Large intestine (tissue), 3 donors: Measurements from ENCODE around the gene MAP2K5. TPM values are rescaled to one million over a fixed set of nuclear protein-coding genes. Genes with fewer than 3 reads are reported as not detected.

Experiments
- DNase-seq, 2 donors: peaks; one replicate each; pipeline versions ENCODE4 v3.0.0 to v3.0.0-alpha.2; 2013
- H3K27ac ChIP-seq: one replicate; pipeline ENCODE4 v1.5.1; 2013; ENCODE audit warnings: low read length
- H3K27me3 ChIP-seq: 2 replicates; pipeline ENCODE4 v1.6.1; 2013; ENCODE audit warnings: low read length; ENCODE audit not compliant: control insufficient read depth, insufficient read depth
- H3K36me3 ChIP-seq: 2 replicates; pipeline ENCODE4 v1.6.1; 2013; ENCODE audit warnings: low read length; ENCODE audit not compliant: control insufficient read depth, insufficient read depth
- H3K4me1 ChIP-seq: one replicate; pipeline ENCODE4 v1.6.1; 2013; ENCODE audit warnings: low read length; ENCODE audit not compliant: control insufficient read depth, insufficient read depth
- H3K4me3 ChIP-seq: one replicate; pipeline ENCODE4 v1.5.1; 2013; ENCODE audit warnings: low read length
- H3K9me3 ChIP-seq: one replicate; pipeline ENCODE4 v1.6.1; 2013; ENCODE audit warnings: mild to moderate bottlenecking, low read depth, low read length, moderate library complexity; ENCODE audit not compliant: control insufficient read depth
- WGBS: methylation state at CpG from one replicate; pipeline ENCODE4 v1.1.5; 2013; ENCODE audit warnings: low lambda C conversion rate; ENCODE audit not compliant: insufficient coverage; 5-methylcytosine and 5-hydroxymethylcytosine counted together
- polyA plus RNA-seq: library from polyadenylated mRNA; unstranded; fragments of 120-200 nt; gene quantifications from one replicate; pipeline ENCODE4 v1.2.1, GENCODE V29; 2013

Gene MAP2K5
- polyA plus RNA-seq, 1 donor, result 13.7 TPM

GRCh38 chr15:67690936-67691335 is 148.4 kb downstream of the MAP2K5 start:
- no CpG with 5 or more reads among the region's 3 CpGs for WGBS
- H3K27ac ChIP-seq, result no peak overlapping the region
- DNase-seq, result no peak
- no peaks in the 10 kb centered on the region for H3K36me3 ChIP-seq
- H3K9me3 ChIP-seq, result peaks cover 5% of the 10 kb centered on the region
- H3K27me3 ChIP-seq, result no peaks in the 10 kb centered on the region
- no peaks in the 10 kb centered on the region for H3K4me1 ChIP-seq
- H3K4me3 ChIP-seq, result no peak overlapping the region

DNA sequence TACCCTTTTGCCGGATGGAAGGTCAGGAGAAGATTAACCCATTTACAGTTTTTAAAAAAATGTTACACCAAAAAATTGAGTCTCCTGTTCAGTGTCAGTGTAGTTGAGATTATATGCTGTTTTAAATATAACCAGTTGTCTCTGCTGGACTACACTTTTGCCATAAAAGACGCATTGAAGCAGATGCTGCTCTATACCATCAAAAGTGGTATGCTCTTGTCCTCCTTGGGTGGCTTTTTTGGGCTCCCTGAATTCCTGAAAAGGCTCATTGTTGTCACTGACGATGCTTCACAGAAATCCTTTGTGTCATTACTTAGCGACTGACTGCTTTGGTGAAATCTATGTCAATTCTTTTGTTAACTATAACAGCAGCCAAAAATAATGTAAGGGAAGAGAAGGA is 148.9 kb downstream of the MAP2K5 start:
- no peaks in the 10 kb centered on the region for H3K36me3 ChIP-seq
- no peak overlapping the region for H3K27ac ChIP-seq
- H3K4me3 ChIP-seq, result no peak overlapping the region
- H3K4me1 ChIP-seq, result no peaks in the 10 kb centered on the region
- H3K27me3 ChIP-seq, result no peaks in the 10 kb centered on the region
- WGBS, result 64% methylated on average over 2 of the region's 4 CpGs
- H3K9me3 ChIP-seq, result no peaks in the 10 kb centered on the region
- no peak for DNase-seq

GRCh38 chr15:67692573-67692972 is 150.1 kb downstream of the MAP2K5 start:
- H3K9me3 ChIP-seq, result no peaks in the 10 kb centered on the region
- no peak overlapping the region for H3K4me3 ChIP-seq
- H3K4me1 ChIP-seq, result no peaks in the 10 kb centered on the region
- H3K27me3 ChIP-seq, result no peaks in the 10 kb centered on the region
- no peaks in the 10 kb centered on the region for H3K36me3 ChIP-seq
- no CpG with 5 or more reads among the region's 3 CpGs for WGBS
- no peak for DNase-seq
- no peak overlapping the region for H3K27ac ChIP-seq

DNA sequence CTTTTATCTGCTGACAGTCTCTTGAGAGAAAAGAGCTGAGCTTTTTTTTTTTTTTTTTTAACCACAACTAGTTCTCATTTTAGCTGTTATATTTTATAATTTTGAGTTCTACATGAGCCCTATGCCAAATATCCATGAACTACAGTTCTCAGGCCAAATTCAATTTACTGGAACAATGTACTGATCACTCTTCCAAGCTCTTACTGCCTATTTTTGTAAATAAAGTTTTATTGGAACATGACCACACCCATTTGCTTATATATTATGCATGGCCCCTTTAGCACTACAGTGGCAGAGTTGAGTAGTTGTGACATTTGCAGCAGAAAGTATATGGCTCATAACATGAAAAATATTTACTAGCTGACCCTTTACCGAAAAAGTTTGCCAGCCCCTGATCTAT is 153.6 kb downstream of the MAP2K5 start:
- no peaks in the 10 kb centered on the region for H3K27me3 ChIP-seq
- no peaks in the 10 kb centered on the region for H3K36me3 ChIP-seq
- H3K4me1 ChIP-seq, result no peaks in the 10 kb centered on the region
- H3K9me3 ChIP-seq, result no peaks in the 10 kb centered on the region
- no peak for DNase-seq
- H3K4me3 ChIP-seq, result no peak overlapping the region
- no peak overlapping the region for H3K27ac ChIP-seq
- WGBS, result no CpG with 5 or more reads among the region's 1 CpG

DNA sequence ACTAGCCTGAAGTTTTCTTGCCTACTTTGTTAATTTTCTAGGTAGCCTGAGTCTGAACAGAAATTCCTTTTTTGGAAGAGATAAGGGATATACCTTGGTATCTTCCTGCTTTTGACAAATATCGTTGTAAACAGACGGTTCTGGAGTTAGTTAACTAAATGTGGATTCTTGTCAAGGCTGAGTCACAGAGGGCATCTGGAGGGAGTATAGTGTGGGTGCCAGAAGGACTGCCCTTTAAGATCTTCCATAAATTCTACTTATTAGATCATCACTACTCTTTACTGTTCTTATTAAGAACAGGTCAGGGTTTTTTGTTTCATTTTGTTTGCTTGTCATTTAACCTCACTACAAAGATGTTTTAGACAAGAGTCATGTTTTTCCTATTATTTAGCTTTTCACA is 157.5 kb downstream of the MAP2K5 start:
- Histone ChIP-seq H3K4me1 (no peaks in the 10 kb centered on the region), H3K9me3 (no peaks in the 10 kb centered on the region), H3K27me3 (no peaks in the 10 kb centered on the region), H3K36me3 (no peaks in the 10 kb centered on the region), H3K27ac (no peak overlapping the region), H3K4me3 (no peak overlapping the region)
- WGBS, result no CpG with 5 or more reads among the region's 2 CpGs
- no peak for DNase-seq

GRCh38 chr15:67701669-67702068 is 159.2 kb downstream of the MAP2K5 start:
- Histone ChIP-seq H3K4me3 (no peak overlapping the region), H3K4me1 (no peaks in the 10 kb centered on the region), H3K27me3 (no peaks in the 10 kb centered on the region), H3K36me3 (no peaks in the 10 kb centered on the region), H3K27ac (no peak overlapping the region), H3K9me3 (no peaks in the 10 kb centered on the region)
- DNase-seq, result no peak
- WGBS, result no CpG with 5 or more reads among the region's 2 CpGs

- H3K27me3 ChIP-seq, result no peaks in the 10 kb centered on the region
- H3K36me3 ChIP-seq, result peaks cover 3% of the 10 kb centered on the region
- DNase-seq, result no peak
- H3K4me1 ChIP-seq, result no peaks in the 10 kb centered on the region
- WGBS, result no CpG with 5 or more reads among the region's 2 CpGs
- no peak overlapping the region for H3K4me3 ChIP-seq
- no peak overlapping the region for H3K27ac ChIP-seq
- no peaks in the 10 kb centered on the region for H3K9me3 ChIP-seq
These were observed 165.2 kb downstream of the MAP2K5 start for GRCh38 chr15:67707520-67708283.

GRCh38 chr15:67708500-67708899 is 166.0 kb downstream of the MAP2K5 start:
- H3K4me3 ChIP-seq, result no peak overlapping the region
- no CpG with 5 or more reads among the region's 4 CpGs for WGBS

DNA sequence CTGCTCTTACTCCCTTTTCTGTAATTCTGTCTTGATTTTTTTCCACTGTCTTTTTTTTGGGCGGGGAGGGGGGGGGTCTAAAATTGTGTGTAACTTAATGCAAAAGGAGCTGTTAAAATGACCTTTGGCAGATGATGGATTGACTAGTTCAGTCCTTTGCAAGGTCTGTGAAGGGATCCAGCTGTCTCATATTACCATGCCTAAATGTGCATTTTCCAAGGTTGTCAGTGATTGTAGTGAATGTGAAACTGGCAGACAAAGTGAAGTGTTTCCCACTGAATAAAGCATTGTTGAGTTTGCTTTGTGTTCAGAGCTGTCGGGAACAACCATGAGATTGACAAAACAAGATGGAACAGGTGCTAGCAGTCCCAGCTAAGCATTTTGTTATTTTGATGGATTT is 172.7 kb downstream of the MAP2K5 start:
- no peak overlapping the region for H3K27ac ChIP-seq
- no peak for DNase-seq
- H3K4me1 ChIP-seq, result no peaks in the 10 kb centered on the region
- H3K36me3 ChIP-seq, result no peaks in the 10 kb centered on the region
- H3K9me3 ChIP-seq, result no peaks in the 10 kb centered on the region
- 80% methylated on average over 1 of the region's 2 CpGs for WGBS
- H3K27me3 ChIP-seq, result no peaks in the 10 kb centered on the region
- H3K4me3 ChIP-seq, result no peak overlapping the region

More at GRCh38 chr15:67708500-67708899, 166.0 kb downstream of the MAP2K5 start:
- DNase-seq, result no peak
- no peaks in the 10 kb centered on the region for H3K9me3 ChIP-seq
- H3K4me1 ChIP-seq, result no peaks in the 10 kb centered on the region
- H3K27ac ChIP-seq, result no peak overlapping the region
- H3K36me3 ChIP-seq, result peaks cover 3% of the 10 kb centered on the region
- H3K27me3 ChIP-seq, result no peaks in the 10 kb centered on the region

- no peaks in the 10 kb centered on the region for H3K27me3 ChIP-seq
- H3K27ac ChIP-seq, result no peak overlapping the region
- DNase-seq, result no peak
- WGBS, result 71% methylated on average over 1 of the region's 4 CpGs
- no peaks in the 10 kb centered on the region for H3K9me3 ChIP-seq
- H3K4me1 ChIP-seq, result peaks cover under 1% of the 10 kb centered on the region
- no peak overlapping the region for H3K4me3 ChIP-seq
- no peaks in the 10 kb centered on the region for H3K36me3 ChIP-seq
These were observed 173.7 kb downstream of the MAP2K5 start for GRCh38 chr15:67716171-67716570.

DNA sequence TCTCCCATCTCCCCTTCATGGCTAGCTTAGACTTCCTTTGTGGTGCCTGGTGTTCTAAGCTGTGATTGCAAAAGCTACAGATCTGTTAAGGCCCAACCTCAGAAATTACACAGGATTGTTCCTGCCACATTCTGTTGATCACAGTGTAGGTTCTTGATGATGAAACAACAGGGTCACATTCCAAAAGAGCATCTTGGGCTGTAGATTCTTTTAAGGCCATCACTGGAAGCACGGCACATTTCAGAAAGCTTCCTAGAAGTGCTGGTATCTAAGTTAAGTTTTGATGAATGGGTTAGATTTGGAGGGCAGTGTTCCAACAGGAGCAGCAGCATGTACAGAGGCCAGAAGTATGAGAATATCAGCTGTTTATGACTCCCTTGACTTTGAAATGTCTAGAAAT is 175.3 kb downstream of the MAP2K5 start:
- no peak overlapping the region for H3K27ac ChIP-seq
- H3K36me3 ChIP-seq, result no peaks in the 10 kb centered on the region
- no peaks in the 10 kb centered on the region for H3K27me3 ChIP-seq
- H3K4me1 ChIP-seq, result peaks cover 3% of the 10 kb centered on the region
- H3K9me3 ChIP-seq, result no peaks in the 10 kb centered on the region
- no peak for DNase-seq
- no CpG with 5 or more reads among the region's 1 CpG for WGBS
- no peak overlapping the region for H3K4me3 ChIP-seq
